GM13976 (cell line): ENCODE measurements around the gene DYNC1H1.

Source experiments
- DNase-seq: peaks from one replicate; pipeline ENCODE4 v3.0.0; 2012; ENCODE audit warnings: low spot score
- in situ Hi-C: fragments of 300-500 bp; cut with MboI; formaldehyde crosslinking; loops from one replicate; pipeline ENCODE4 v1.12.0; 2022; ENCODE audit warnings: low sequenced_read_pairs, mixed read lengths, inconsistent platforms; ENCODE audit not compliant: unreplicated experiment
- TF ChIP-seq, protein P1 (sequence below): IDR thresholded peaks from 2 replicates; pipeline ENCODE4 v1.5.1; 2012; ENCODE audit warnings: borderline replicate concordance, mild to moderate bottlenecking; ENCODE audit not compliant: insufficient read depth; ENCODE audit errors: extremely low read depth, missing control alignments, control extremely low read depth

Gene DYNC1H1

DNA sequence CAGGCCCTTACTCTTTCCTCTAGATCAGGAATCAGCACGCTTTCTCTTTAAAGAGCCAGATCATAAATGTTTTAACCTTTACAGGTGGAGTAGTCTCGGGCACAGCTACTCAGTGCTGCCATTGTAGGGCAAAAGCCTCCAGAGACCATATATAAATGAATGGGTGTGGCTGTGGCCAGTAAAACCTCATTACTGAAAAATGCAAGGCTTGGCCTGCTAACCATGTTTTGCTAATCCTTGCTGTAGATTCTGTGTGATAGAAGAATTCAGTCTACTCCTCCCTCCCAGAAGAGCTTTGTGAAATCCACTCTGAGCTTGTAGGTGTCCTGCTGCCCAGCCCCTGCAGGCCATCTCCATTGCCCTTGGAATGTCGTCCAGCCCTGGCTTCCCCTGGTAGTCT is 64.4 kb downstream of the DYNC1H1 start:
- DNase-seq = no peak
- TF ChIP-seq, protein P1, sequence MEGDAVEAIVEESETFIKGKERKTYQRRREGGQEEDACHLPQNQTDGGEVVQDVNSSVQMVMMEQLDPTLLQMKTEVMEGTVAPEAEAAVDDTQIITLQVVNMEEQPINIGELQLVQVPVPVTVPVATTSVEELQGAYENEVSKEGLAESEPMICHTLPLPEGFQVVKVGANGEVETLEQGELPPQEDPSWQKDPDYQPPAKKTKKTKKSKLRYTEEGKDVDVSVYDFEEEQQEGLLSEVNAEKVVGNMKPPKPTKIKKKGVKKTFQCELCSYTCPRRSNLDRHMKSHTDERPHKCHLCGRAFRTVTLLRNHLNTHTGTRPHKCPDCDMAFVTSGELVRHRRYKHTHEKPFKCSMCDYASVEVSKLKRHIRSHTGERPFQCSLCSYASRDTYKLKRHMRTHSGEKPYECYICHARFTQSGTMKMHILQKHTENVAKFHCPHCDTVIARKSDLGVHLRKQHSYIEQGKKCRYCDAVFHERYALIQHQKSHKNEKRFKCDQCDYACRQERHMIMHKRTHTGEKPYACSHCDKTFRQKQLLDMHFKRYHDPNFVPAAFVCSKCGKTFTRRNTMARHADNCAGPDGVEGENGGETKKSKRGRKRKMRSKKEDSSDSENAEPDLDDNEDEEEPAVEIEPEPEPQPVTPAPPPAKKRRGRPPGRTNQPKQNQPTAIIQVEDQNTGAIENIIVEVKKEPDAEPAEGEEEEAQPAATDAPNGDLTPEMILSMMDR = no peak
- in situ Hi-C loops = no loop called here

DNA sequence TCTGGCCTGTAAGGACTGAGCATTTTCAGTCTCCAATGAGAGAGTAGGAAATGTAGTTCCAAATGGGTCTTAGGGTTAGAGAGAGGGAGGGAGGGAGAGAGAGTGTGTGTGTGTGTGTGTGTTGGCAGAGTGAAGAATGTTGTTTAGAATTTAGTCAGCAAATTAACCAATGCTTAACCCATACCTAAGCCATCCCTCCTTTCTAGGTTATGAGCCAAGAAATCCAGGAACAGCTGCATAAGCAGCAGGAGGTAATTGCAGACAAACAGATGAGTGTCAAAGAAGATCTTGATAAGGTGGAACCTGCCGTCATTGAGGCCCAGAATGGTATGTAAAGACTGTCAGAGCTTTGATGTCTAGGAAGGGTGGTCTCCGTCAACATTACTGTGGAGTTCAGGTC is 65.6 kb downstream of the DYNC1H1 start:
- in situ Hi-C loops = no loop called here
- DNase-seq = no peak
- TF ChIP-seq, protein P1 = no peak

DNA sequence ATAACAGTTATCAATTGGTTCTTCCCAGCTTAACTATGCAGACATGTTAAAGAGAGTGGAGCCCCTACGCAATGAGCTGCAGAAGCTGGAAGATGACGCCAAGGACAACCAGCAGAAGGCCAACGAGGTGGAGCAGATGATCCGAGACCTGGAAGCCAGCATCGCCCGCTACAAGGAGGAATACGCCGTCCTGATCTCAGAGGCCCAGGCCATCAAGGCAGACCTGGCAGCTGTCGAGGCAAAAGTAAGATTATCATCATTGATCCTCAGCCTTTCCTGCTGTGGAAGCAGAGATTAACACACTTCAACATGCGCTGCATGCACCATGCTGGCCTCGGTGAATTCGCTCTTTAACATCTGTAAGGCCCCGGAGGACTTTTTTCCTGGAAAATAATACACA is 68.9 kb downstream of the DYNC1H1 start:
- TF ChIP-seq, protein P1 = no peak
- DNase-seq = no peak
- in situ Hi-C loops = no loop called here

DNA sequence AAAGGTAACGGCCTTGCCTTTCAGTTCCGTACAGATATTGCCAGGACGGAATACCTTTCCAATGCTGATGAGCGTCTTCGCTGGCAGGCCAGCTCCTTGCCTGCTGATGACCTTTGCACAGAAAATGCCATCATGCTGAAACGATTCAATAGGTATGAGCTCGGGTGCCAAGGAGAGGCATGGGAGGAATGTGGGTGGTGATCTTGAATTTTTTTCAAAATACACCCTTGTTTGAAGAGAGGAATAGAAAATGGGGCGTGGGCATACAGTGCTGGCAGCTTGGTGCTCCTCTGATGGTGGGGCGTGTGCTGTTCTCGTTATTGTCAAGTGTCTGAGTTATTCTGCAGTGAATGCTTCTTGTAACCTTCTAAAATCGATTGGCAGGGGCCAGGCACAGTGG is 69.9 kb downstream of the DYNC1H1 start:
- in situ Hi-C loops = no loop called here
- no peak for DNase-seq
- TF ChIP-seq, protein P1 = no peak

DNA sequence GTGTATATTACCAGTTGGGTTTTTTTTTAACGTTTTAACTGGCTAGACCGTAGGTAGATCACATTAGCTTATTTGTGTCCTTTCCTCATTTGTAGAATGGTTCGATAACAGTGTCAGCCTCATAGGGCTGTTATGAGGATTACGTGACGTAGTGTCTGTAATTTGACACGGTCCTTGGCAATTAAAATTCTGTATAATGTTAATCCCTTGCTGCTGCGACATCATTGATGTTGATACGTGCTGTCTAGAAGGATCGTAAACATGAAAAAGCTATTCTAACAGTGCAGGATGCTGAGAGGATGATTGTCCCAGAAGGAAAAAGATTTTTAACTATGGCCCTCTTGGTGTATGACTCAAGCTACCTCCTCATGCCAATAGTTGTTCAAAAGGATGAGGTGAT is 71.5 kb downstream of the DYNC1H1 start:
- DNase-seq = no peak
- in situ Hi-C loops = no loop called here
- TF ChIP-seq, protein P1 = no peak

DNA sequence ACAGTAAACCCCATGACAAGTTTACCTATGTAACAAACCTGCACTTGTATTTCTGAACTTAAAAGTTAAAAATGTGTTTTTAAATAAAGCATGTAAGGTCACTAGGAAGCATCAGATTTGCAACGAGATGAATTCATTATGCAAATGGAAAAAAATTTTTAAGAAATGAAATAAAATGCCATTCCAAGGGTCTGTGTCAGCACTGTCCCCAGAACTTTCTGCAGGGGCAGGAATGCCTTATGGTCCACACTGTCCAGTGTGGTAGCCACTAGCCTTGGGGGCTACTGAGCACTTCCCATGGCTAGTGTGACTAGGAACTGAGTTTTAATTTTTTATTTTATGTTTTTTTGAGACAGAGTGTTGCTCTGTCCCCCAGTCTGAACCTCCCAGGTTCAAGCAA is 73.3 kb downstream of the DYNC1H1 start:
- in situ Hi-C loops = no loop called here
- TF ChIP-seq, protein P1 = no peak
- DNase-seq = no peak

DNA sequence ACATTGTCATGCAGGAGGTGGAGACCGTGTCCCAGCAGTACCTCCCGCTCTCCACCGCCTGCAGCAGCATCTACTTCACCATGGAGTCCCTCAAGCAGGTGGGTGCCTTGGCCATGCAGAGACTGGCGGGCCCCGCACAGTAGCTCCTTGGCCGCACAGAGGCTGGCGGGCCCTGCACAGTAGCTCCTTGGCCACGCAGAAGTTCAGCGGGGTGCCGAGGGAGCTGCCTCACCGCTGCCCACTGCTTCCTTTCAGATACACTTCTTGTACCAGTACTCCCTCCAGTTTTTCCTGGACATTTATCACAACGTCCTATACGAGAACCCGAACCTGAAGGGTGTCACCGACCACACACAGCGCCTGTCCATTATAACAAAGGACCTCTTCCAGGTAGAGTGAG is 74.8 kb downstream of the DYNC1H1 start:
- no peak for DNase-seq
- in situ Hi-C loops = no loop called here
- TF ChIP-seq, protein P1 = no peak
